Rectal smooth muscle tissue (tissue), 1 donor: Measurements from ENCODE around the gene GPR3.
A peak's percentile ranks its signal among the peaks of the same experiment; 100 is the strongest.

Experiments used
- H3K27ac ChIP-seq: one replicate; pipeline ENCODE4 v1.7.0; 2013; ENCODE audit warnings: low read depth, low read length, inconsistent platforms
- H3K27me3 ChIP-seq: one replicate; pipeline ENCODE4 v1.7.0; 2013; ENCODE audit warnings: low read length; ENCODE audit not compliant: control insufficient read depth, insufficient read depth
- H3K36me3 ChIP-seq: one replicate; pipeline ENCODE4 v1.7.0; 2013; ENCODE audit warnings: low read length; ENCODE audit not compliant: control insufficient read depth, insufficient read depth
- H3K4me1 ChIP-seq: one replicate; pipeline ENCODE4 v1.7.0; 2013; ENCODE audit warnings: low read length; ENCODE audit not compliant: control insufficient read depth, insufficient read depth
- H3K4me3 ChIP-seq: one replicate; pipeline ENCODE4 v1.7.0; 2013; ENCODE audit warnings: low read length
- H3K9ac ChIP-seq: one replicate; pipeline ENCODE4 v1.7.0; 2013; ENCODE audit warnings: low read length

GPR3 gene

DNA sequence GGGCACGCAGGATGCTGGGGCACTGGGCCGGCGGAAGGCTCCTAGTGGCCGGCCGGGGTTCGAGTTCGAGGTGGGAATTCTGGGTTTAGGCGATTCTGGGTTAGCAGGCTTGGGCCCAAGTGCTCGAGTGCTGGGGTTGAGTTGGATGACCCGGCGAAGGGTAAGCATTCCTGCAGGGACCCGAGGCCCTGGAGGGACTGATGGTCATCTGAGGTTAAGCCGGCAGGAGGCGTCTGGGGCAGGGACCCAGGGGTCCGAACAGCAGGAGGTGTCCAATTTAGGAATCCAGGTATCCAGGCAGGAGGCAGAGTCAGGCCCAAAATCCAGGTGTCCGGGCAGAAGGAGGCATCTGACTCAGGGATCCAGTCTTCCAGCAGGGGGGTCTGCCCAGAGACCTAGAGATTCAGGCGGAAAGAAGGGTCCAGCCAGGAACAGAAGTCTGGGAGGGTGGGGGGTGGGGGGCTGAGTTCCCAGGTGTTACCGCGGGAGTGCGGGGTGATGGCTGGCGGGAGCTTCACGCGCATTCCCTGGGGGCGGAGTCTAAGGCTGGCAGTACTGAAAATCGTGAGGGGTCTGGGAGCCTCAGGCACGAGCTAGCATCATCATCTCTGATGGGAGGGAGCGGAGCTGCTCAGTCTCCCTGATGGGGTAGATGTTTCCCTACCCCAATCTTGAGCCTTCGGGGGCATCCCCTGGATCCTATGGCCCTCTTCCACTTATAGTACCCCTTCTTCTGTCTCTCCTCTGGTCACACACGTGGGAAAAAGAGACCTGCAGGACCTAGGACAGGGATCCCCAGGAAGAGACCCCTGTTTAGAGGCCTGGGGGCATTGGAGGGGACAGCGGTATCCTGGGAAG, 585 bp downstream of the GPR3 start:
- H3K27me3 ChIP-seq, result no peaks in the 10 kb centered on the region
- no peak overlapping the region for H3K27ac ChIP-seq
- no peaks in the 10 kb centered on the region for H3K36me3 ChIP-seq
- H3K4me1 ChIP-seq, result peaks cover 8% of the 10 kb centered on the region
- no peak overlapping the region for H3K9ac ChIP-seq
- peak overlapping the region; percentile 53 for H3K4me3 ChIP-seq

DNA sequence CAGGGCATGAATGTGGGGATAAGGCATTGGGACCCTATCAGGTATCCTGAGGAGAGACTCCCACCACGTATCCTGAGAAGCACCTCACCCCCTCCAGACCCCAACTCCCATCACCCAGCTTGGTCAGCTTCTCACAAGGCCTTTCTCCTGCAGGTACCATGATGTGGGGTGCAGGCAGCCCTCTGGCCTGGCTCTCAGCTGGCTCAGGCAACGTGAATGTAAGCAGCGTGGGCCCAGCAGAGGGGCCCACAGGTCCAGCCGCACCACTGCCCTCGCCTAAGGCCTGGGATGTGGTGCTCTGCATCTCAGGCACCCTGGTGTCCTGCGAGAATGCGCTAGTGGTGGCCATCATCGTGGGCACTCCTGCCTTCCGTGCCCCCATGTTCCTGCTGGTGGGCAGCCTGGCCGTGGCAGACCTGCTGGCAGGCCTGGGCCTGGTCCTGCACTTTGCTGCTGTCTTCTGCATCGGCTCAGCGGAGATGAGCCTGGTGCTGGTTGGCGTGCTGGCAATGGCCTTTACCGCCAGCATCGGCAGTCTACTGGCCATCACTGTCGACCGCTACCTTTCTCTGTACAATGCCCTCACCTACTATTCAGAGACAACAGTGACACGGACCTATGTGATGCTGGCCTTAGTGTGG, 1.3 kb downstream of the GPR3 start:
- Histone ChIP-seq H3K9ac (no peak overlapping the region), H3K27me3 (no peaks in the 10 kb centered on the region), H3K36me3 (no peaks in the 10 kb centered on the region), H3K4me3 (no peak overlapping the region), H3K4me1 (peaks cover 8% of the 10 kb centered on the region), H3K27ac (no peak overlapping the region)

DNA sequence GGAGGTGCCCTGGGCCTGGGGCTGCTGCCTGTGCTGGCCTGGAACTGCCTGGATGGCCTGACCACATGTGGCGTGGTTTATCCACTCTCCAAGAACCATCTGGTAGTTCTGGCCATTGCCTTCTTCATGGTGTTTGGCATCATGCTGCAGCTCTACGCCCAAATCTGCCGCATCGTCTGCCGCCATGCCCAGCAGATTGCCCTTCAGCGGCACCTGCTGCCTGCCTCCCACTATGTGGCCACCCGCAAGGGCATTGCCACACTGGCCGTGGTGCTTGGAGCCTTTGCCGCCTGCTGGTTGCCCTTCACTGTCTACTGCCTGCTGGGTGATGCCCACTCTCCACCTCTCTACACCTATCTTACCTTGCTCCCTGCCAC, 1.8 kb downstream of the GPR3 start:
- no peak overlapping the region for H3K9ac ChIP-seq
- H3K4me1 ChIP-seq, result peaks cover 9% of the 10 kb centered on the region
- no peaks in the 10 kb centered on the region for H3K27me3 ChIP-seq
- H3K4me3 ChIP-seq, result no peak overlapping the region
- no peak overlapping the region for H3K27ac ChIP-seq
- H3K36me3 ChIP-seq, result no peaks in the 10 kb centered on the region

DNA sequence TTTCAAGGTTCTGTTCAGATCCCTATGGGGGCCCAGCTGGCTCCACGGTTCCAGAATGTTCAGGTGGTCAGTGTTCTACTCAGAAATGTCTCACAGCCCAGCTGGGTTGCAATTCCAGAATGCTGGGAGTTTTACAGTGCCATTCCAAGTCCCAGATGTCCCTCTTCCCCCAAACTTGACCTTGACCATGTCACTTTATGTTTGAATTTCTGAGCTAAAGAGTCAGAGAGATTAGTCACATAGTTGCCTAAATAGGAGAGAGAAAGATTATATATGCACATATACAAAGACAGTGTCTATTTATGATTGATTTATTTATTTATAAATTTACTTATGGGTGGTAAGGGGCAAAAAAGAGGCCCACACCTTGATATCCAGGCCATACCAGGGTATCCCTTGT, 2.5 kb downstream of the GPR3 start:
- no peaks in the 10 kb centered on the region for H3K27me3 ChIP-seq
- no peak overlapping the region for H3K4me3 ChIP-seq
- no peak overlapping the region for H3K27ac ChIP-seq
- no peaks in the 10 kb centered on the region for H3K36me3 ChIP-seq
- no peak overlapping the region for H3K9ac ChIP-seq
- peaks cover 10% of the 10 kb centered on the region for H3K4me1 ChIP-seq

DNA sequence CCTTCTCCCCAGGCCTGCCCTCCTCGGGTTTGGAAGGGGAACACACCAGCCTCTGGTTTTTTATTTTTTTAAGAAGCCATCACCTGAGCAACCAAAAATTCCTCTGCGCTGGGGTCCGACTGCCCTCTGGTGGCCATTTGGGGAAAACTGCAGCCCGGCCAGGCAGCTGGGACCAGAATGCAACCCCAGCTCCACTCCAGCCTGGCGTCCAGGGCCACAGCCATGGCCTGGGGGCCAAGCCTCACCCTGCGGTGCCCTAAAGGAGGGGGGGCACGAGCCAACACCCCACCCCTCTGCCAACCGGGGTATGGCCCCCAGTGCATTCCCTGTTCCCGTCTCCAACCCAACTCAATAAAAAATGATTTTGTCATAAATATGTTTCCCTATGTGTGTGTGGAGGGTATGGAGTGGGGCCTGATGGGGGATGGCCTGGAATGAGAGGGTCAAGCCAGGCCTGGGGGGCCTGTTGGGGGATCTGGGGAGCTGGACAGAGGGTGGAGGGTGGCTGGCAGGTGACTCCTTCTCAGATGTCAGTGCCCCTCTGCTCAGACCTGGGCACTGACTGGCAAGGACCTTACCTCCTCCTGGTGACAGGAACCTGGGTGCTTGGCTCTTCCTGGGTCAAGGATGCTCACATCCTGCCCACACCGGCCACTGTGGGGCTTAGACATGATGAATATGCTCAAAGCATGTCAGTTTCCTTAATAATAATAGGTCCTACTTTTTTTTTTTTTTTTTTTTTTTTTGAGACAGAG, 3.2 kb downstream of the GPR3 start:
- peaks cover 10% of the 10 kb centered on the region for H3K4me1 ChIP-seq
- no peak overlapping the region for H3K27ac ChIP-seq
- no peak overlapping the region for H3K9ac ChIP-seq
- H3K27me3 ChIP-seq, result no peaks in the 10 kb centered on the region
- no peak overlapping the region for H3K4me3 ChIP-seq
- no peaks in the 10 kb centered on the region for H3K36me3 ChIP-seq

DNA sequence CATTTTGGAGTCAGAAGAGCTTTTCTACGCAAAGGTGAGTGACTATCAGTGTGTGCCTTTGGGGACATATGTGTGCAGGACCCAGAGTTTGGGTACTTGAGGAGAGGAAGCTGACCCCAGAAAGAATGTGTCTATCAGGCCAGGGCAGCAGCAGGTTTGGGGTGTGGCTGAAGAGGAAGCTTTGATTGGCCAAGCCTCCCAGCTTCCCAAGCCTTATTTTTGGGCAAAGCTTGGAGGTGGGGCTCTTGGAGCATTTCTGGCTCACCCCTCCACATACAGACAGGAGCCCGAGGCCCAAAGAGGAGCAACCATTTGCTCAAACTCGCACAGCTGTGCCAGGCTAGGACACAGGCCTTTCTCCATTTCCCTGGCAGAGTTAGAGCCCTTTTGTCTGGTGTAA, 4.7 kb downstream of the GPR3 start:
- no peaks in the 10 kb centered on the region for H3K36me3 ChIP-seq
- no peak overlapping the region for H3K9ac ChIP-seq
- H3K27me3 ChIP-seq, result no peaks in the 10 kb centered on the region
- H3K4me1 ChIP-seq, result peaks cover 3% of the 10 kb centered on the region
- H3K4me3 ChIP-seq, result no peak overlapping the region
- H3K27ac ChIP-seq, result no peak overlapping the region

DNA sequence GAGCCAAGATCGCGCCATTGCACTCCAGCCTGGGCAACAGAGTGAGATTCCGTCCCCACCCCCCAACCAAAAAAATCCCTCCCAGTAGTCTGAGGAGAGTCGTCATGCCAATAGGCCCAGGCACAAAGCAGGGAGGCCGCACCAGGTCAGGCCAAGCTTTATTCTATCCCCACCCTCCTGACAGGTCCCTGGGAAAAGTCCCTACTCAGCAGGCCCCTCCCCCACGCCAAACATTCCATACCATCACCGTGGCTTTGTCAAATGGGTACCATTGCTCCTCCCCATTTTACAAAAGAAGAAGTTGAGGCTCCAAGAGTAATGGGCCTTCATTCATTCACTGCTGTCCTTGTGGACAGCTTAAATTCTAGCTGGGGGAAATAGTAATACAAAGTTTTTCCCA, 5.3 kb downstream of the GPR3 start:
- H3K36me3 ChIP-seq, result no peaks in the 10 kb centered on the region
- peaks cover 9% of the 10 kb centered on the region for H3K4me1 ChIP-seq
- H3K27ac ChIP-seq, result no peak overlapping the region
- H3K4me3 ChIP-seq, result no peak overlapping the region
- H3K27me3 ChIP-seq, result no peaks in the 10 kb centered on the region
- H3K9ac ChIP-seq, result no peak overlapping the region

DNA sequence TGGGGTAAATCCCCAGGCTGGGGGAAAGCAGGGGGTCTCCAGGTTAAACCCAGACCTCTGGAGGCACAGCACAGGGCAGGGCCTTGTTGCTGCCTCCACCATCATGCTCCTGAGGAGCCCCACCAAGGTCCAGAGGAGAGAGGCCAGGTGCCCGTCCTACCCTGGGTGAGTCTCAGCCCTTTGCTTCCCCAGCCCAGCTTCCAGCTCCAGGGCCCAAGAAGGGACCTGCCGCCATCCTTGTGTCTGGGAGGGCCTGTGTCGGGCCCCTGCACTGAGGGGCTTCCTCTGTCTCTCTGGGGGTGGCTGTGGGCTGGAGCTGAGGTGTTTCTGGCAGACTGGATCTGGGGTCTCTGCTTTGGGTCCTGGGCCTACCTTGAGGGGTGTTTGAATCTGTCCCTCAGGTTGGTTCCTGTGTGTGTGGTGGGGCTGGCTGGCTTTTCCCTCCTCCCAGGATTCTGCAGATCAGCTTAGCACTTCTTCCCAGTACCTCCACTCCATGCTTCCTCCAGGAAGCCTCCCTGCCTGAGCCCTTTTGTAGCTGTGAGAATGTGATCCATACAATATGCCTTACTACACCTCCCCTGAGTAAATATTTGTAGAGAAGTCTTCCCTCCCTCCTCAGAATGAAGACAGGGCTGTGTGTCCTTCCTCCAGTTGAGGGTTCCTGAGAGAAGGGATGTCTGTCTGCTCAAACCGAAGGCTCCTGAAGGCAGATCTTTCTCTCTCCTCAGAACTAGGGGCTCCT, 6.2 kb downstream of the GPR3 start:
- Histone ChIP-seq H3K9ac (no peak overlapping the region), H3K27ac (no peak overlapping the region), H3K27me3 (no peaks in the 10 kb centered on the region), H3K4me3 (no peak overlapping the region), H3K4me1 (peaks cover 17% of the 10 kb centered on the region), H3K36me3 (no peaks in the 10 kb centered on the region)

DNA sequence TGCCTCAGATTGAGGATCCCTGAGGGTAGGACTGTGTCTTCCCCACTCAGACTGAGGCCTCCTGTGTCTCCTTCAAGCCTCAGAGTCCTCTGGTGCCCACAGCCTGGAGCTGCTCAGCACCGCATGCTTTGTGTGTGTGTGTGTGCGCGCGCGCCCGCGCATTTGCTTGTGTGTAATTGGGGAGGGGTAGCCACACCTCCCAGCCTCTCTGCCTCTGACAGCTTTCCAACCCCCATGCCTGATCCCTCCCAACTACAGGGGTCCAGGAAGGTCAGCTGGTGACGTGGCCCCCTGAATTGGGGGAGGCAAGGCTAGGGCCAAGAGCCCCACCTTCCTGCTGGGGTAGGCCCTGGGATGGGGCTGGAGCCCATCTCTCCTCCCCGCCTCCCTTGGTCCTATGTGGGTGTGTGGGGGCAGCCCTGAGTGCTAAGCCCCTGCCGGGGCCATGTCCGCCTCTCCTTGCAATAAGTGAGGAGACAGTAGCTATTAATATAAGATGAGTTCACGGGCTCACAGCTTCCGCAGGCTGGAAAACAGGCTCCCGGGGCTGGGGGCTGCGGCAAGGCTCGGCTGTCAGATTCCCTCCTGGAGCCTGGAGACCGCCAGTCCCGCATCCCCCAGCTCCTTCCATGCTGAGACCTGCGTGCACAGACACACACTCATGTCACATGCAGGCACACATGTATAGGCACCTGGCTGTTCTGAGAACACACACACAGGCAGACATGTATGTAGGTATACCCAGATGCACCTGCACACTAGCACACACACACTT, 7.0 kb downstream of the GPR3 start:
- H3K9ac ChIP-seq, result no peak overlapping the region
- no peak overlapping the region for H3K27ac ChIP-seq
- H3K27me3 ChIP-seq, result no peaks in the 10 kb centered on the region
- H3K4me3 ChIP-seq, result no peak overlapping the region
- H3K4me1 ChIP-seq, result peaks cover 22% of the 10 kb centered on the region
- H3K36me3 ChIP-seq, result no peaks in the 10 kb centered on the region

DNA sequence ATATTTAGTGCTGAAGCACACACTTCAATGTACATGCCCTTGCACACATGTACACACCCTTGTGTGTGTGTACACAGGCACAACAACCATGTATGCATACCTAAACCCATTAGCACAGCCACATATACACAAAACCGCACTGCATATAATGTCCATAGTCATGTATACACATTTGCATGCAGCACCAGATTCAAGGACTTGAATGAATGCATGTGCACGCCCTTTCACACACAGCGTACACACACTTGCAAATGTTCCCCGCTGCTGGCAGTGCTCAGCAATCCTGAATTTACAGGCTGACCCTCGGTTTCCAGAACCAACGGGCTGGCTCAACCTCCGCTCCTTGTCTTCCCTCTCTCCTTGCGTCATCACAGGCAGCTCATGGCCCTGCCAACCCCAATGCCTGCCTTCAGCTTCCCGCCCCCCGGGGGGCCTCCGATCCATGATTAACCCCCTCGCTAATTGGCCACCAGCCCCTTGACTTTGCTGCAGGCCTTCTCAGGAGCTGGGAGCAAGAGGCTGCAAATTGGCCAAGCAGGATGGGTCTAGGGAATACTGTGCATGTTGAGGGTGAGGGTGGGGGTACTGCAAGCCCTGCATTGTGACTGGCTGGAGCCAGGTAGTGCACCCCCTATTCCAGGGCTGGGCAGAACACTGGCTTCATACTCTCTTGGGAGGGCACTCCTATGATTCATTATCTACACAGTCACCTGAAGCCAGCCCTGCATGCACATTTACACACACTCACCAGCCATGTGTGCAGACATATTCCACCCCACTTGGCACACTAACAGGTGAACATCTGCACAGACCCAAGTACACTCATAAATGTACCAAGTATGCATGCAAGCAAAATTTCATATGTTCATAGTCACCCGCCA, 7.9 kb downstream of the GPR3 start:
- Histone ChIP-seq H3K27ac (no peak overlapping the region), H3K36me3 (no peaks in the 10 kb centered on the region), H3K4me1 (peaks cover 29% of the 10 kb centered on the region), H3K4me3 (no peak overlapping the region), H3K27me3 (no peaks in the 10 kb centered on the region), H3K9ac (no peak overlapping the region)

DNA sequence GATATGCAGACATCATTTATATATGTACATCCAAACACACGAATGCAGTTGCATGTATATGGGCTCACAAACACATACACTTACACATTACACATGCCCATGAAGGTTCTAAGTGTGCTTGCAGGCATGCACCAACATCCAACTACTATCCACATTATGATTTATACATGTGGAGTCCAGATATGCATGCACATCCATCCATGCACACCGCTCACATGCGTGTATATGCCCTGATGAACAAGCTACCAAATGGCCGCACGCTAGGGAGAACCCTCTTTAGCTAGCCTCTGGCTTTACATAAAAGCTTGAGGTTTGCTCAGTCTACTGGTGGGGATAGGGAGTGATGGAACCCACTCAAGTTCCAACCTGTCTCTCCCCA, 8.5 kb downstream of the GPR3 start:
- H3K36me3 ChIP-seq, result no peaks in the 10 kb centered on the region
- no peaks in the 10 kb centered on the region for H3K27me3 ChIP-seq
- peaks cover 29% of the 10 kb centered on the region for H3K4me1 ChIP-seq
- H3K27ac ChIP-seq, result no peak overlapping the region
- H3K9ac ChIP-seq, result no peak overlapping the region
- H3K4me3 ChIP-seq, result no peak overlapping the region
